ENCODE measurements around the gene XAB2.
"Not testable (repeated sequence)": the region's sequence is repeated elsewhere in the genome, so short reads cannot be mapped to it uniquely, and the experiment has no call there.

DNA sequence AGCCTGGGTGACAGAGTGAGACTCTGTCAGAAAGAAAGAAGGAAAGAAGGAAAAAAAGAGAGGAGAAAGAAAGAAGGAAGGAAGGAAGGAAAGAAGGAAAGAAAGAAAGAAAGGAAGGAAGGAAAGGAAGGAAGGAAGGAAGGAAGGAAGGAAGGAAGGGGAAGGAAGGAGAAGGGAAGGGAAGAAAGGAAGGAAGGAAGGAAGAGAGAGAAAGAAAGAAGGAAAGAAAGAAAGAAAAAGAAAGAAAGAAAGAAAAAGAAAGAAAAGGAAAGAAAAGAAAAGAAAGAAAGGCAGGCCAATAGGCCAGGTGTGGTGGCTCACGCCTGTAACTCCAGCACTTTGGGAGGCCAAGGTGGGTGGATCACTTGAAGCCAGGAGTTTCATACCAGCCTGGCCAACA is 51.9 kb downstream of the XAB2 start:
- TF ChIP-seq, protein P1, sequence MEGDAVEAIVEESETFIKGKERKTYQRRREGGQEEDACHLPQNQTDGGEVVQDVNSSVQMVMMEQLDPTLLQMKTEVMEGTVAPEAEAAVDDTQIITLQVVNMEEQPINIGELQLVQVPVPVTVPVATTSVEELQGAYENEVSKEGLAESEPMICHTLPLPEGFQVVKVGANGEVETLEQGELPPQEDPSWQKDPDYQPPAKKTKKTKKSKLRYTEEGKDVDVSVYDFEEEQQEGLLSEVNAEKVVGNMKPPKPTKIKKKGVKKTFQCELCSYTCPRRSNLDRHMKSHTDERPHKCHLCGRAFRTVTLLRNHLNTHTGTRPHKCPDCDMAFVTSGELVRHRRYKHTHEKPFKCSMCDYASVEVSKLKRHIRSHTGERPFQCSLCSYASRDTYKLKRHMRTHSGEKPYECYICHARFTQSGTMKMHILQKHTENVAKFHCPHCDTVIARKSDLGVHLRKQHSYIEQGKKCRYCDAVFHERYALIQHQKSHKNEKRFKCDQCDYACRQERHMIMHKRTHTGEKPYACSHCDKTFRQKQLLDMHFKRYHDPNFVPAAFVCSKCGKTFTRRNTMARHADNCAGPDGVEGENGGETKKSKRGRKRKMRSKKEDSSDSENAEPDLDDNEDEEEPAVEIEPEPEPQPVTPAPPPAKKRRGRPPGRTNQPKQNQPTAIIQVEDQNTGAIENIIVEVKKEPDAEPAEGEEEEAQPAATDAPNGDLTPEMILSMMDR (IDR thresholded peaks at IDR 0.05), result not testable (repeated sequence)
- TF ChIP-seq EZH2 (IDR thresholded peaks at IDR 0.05; ENCODE audit: borderline replicate concordance, insufficient read depth, low read depth, low read length, poor library complexity, severe bottlenecking), result not testable (repeated sequence)

All from B cell (primary cell).